WI38 (cell line): ENCODE measurements around the gene RGR.

ENCODE experiments used
- H3K4me3 ChIP-seq: 2 replicates; pipeline ENCODE4 v1.5.1; 2011; ENCODE audit warnings: low read depth, mild to moderate bottlenecking, control low read depth, low read length
- CTCF ChIP-seq: IDR thresholded peaks from 2 replicates; pipeline ENCODE4 v1.5.1; 2012; ENCODE audit warnings: low read depth, mild to moderate bottlenecking, control low read depth, low read length

Gene RGR

GRCh38 chr10:84201244-84201606 is 43.6 kb upstream of the RGR start:
- TF ChIP-seq CTCF: no peak
- no peak overlapping the region for H3K4me3 ChIP-seq

GRCh38 chr10:84201682-84202081 is 43.2 kb upstream of the RGR start:
- H3K4me3 ChIP-seq: no peak overlapping the region
- no peak for TF ChIP-seq CTCF

- no peak for TF ChIP-seq CTCF
- H3K4me3 ChIP-seq: no peak overlapping the region
Observed at GRCh38 chr10:84202349-84202748, 42.5 kb upstream of the RGR start.

GRCh38 chr10:84204122-84204521 is 40.7 kb upstream of the RGR start:
- peak; percentile 32 for TF ChIP-seq CTCF
- no peak overlapping the region for H3K4me3 ChIP-seq

GRCh38 chr10:84204610-84205009 is 40.2 kb upstream of the RGR start:
- TF ChIP-seq CTCF: no peak
- no peak overlapping the region for H3K4me3 ChIP-seq

- H3K4me3 ChIP-seq: no peak overlapping the region
Observed at GRCh38 chr10:84205049-84205852, 39.6 kb upstream of the RGR start.

More at GRCh38 chr10:84205049-84205852, 39.6 kb upstream of the RGR start:
- peak; percentile 88 for TF ChIP-seq CTCF
